CD4-positive, alpha-beta T cell treated with Interleukin-15 for 4 hours (primary cell): Measurements from ENCODE around the gene LRWD1.
"Not testable (repeated sequence)": the region's sequence is repeated elsewhere in the genome, so short reads cannot be mapped to it uniquely, and the experiment has no call there.

Experiments used
- DNase-seq: peaks from one replicate; pipeline ENCODE4 v3.0.0-alpha.2; 2020; ENCODE audit warnings: low spot score

LRWD1 gene

GRCh38 chr7:102496861-102497260 lies 32.1 kb downstream of the LRWD1 start:
- not testable (repeated sequence) for DNase-seq

DNA sequence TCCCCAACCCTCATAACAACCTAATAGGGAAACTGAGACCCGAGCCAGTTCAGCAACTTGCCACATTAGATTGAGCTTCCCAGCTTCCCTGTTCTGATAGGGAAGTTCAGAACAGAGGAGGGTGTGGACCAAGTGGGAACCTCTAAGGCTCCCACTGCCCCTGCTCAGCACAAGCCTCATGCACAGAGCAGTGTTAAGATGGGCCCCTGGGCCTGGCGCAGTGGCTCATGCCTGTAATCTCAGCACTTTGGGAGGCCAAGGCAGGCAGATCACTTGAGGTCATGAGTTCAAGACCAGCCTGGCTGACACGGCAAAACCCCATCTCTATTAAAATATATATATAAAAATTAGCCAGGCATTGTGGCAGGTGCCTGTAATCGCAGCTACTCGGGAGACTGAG lies 32.5 kb downstream of the LRWD1 start:
- not testable (repeated sequence) for DNase-seq

DNA sequence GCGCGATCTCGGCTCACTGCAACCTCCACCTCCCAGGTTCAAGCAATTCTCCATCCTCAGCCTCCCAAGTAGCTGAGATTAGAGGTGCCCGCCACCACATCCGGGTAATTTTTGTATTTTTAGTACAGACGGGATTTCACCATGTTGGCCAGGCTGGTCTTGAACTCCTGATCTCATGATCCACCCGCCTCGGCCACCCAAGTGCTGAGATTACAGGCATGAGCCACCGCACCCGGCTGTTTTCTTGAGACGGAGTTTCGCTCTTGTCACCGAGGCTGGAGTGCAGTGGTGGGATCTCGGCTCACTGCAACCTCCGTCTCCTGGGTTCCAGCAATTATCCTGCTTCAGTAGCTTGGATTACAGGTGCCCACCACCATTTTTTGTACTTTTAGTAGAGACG lies 33.5 kb downstream of the LRWD1 start:
- not testable (repeated sequence) for DNase-seq

- not testable (repeated sequence) for DNase-seq
Measured at GRCh38 chr7:102503141-102503540, 38.4 kb downstream of the LRWD1 start.

DNA sequence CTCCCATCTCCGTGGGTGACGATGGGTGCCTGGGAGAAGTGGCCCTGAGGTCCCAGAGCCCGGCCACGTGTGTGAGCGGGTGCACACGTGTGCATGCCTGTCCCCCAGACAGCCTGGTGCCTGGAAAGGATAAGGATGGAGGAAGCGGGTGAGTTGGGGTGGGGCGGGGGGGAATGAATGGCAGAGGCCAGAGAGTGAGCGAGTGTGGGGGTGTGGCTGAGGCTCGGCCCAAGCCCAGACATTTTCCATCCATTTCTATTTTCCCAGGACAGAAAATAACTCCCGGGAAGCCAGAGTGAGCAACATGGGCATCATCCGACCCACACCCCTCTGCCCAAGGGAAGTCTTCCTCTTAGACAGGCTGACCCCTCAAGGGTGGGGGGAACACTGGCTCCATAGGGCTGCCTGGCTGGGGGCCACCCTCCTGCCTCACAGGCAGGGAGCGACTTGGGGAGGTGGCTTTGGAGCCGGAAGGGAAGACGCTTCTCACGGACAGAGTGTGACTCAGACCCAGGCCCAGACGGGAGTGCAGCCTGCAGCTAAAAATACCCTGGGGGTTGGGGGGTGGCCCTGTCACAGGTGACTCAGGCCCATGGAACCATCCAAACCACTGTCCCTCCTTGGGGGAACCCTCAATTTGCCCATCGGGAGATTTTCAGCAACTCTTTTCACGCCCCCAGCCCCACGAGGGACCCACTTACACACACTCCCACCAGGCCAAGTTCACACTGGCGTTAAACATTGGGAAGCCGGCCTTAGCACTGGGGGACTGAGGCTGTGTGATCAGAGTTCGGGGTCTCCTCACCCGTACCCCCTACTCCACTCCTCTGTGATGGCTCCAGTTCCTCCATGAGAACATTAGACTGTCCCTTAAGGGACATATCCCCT lies 40.8 kb downstream of the LRWD1 start:
- not testable (repeated sequence) for DNase-seq

DNA sequence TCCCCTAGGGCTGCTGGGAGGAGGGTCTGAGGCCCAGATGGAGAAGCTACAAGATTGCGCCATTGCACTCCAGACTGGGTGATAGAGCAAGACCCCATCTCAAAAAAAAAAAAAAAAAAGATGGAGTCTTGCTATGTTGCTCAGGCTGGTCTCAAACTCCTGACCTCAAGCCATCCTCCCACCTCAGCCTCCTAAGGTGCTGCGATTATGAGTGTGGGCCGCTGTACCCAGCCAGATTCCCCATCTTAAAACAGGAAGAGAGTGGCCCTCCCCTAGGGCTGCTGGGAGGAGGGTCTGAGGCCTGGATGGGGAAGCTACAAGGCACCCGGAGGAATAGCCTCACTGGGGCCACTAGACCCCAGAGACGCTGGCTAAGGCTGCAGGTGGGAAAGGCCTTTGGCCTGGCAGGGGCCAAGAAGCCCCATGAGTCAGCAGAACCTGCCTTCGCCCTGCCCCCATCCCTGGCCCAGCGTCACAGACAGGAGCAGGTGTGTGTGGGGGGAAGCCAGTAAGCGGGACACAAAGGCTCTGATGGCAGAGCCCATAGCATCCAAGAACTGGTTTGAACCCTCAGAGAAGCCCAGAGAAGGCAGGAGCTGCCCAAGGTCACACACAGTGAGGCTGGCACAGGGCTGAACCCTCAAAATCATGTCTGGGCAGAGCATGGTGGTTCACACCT lies 42.8 kb downstream of the LRWD1 start:
- DNase-seq: not testable (repeated sequence)

GRCh38 chr7:102510575-102510974 lies 45.8 kb downstream of the LRWD1 start:
- not testable (repeated sequence) for DNase-seq

DNA sequence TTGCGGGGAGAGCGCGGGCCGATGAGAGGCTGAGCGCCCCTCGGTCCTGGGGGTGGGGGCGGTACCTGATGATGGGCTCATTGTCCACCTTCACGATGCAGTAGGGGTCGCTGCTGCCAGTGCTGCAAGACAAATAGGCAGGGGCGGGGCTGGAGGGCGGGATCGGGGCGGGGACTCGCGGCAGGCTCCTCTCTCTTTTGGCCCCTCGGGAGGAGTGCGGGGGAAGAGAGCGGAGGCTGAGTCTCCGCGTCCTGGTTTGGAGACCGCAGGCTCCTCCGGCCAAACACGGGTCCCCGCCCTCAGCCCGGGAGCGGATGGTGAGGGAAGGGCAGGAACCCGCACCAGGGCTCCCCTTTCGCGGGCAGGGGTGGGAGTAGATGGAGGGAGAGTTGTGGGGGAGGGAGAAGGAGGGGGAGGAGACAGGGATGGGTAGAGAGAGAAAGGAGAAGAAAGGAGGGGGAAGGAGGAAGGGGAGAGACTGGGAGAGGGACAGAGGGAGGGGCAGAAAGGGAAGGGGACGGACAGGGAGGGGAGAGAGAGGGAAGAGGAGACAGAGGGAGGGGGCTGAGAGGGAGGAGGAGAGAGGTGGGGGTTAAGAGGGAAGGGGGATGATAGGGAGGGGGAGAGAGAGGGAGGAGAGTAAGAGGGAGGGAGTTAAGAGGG lies 47.2 kb downstream of the LRWD1 start:
- DNase-seq: not testable (repeated sequence)

DNA sequence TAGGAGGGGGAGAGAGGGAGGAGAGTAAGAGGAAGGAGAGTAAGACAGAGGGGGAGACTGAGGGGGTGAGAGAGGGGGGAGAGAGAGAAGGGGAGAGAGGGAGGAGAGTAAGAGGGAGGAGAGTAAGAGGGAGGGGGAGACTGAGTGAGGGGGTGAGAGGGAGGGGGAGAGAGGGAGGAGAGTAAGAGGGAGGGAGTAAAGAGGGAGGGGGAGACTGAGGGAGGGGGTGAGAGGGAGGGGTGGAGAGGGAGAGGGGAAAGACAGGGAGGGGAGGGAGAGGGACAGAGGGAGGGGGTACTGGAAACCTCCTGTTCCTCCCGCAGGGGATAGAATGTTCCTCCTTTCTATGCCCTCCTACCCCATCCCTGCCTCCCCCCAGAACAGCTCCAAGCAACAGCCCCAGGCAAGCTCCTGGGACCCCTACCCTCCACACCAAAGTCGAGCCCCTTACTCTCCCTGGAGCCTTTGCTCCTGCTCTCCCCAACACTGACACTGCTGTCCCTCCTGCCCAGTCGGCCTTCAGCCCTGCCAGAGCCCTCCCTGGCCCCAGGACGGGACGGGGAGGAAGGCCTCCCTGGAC lies 47.9 kb downstream of the LRWD1 start:
- not testable (repeated sequence) for DNase-seq

GRCh38 chr7:102514881-102515721 lies 50.3 kb downstream of the LRWD1 start:
- DNase-seq: not testable (repeated sequence)

DNA sequence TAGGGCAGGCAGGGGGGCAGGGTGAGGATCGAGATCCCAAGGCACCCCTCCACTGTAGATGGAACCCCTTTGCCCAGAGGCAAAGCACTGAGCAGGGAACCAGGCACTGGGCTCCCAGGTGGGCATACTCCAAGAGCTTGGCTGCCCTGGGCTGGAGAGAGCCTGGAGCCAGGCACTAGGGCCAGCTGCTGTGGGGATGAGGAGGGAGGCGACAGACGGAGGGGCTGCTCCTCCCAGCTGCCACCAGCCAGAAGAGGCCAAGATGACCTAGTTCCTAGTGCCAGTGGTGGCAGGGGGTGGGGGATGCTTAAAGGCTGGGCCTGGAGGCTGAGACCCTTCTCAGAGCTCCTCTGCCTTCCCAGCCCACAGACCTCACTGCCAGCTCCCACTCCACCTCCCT lies 51.1 kb downstream of the LRWD1 start:
- not testable (repeated sequence) for DNase-seq

DNA sequence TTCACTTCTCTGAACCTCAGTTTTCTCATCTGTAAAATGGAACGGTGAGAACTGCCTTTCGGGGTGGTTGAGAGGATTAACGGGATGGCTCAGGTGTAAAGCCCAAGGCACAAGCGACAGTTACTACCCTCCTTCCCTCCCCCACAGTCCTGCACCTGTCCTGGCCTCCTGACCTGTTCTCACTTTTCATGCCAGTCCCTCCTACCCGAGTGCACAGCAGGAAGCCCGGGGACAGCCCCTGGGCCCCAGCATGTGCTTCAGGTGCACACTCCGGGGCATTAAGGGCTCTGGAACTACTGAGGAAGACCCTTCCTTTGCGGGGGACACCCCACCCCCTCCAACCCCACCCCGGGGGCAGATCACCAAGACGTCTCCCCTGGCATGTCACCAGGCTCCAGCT lies 52.2 kb downstream of the LRWD1 start:
- not testable (repeated sequence) for DNase-seq

- not testable (repeated sequence) for DNase-seq
Measured at GRCh38 chr7:102517550-102518147, 52.9 kb downstream of the LRWD1 start, which contains the start of gene RASA4B. Gene RASA4B, minus strand, starts transcription at chr7:102517777. Its CDS starts 67 bp downstream, at chr7:102517710.

DNA sequence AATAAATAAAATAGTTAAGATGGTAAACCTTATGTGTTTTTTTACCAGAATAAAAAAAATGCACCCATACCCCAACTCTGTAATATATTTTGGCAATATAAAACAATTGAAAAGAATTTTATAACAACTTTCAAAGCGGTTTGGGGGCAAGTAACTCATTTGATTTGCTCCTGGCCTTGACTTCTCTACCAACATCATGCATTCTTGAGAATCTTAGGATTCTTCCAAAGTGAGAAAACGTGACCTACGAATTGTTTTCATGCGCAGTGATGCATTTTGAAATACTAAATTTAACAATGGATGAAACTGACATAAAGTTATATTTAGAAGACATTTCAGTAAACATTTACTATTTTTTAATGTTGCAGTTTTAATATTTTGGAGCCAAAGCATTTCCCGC lies 56.0 kb downstream of the LRWD1 start:
- DNase-seq: not testable (repeated sequence)
